ENCODE data around the gene E2F1. TPM values are rescaled to one million over a fixed set of nuclear protein-coding genes. Genes with fewer than 3 reads are reported as not detected.

The E2F1 gene
- total RNA-seq, 4 donors from 2014 or later: 1.3 to 4.2 (median 1.8) TPM

GRCh38 chr20:33669224-33669623 lies 17.0 kb downstream of the E2F1 start:
- 94 to 100% methylated on average over 5 of the region's 5 CpGs for WGBS, 2 donors
- H3K27ac ChIP-seq: peak overlapping the region in 1 of 4 donors; percentile 20

GRCh38 chr20:33668466-33669155 lies 17.6 kb downstream of the E2F1 start:
- TF ChIP-seq EP300 (IDR thresholded peaks at IDR 0.05) (no peak), POLR2A (IDR thresholded peaks at IDR 0.05) (no peak), CTCF (IDR thresholded peaks at IDR 0.05) (no peak)
- Histone ChIP-seq H3K4me3 (no peak overlapping the region), H3K27me3 (no peaks in the 10 kb centered on the region), H3K4me1 (peaks cover 0 to 57% (median 29%) of the 10 kb centered on the region in 4 donors), H3K27ac (peak overlapping the region in 3 of 4 donors; percentile 87 to 93 (median 93)), H3K36me3 (peaks cover 0 to 34% (median 0%) of the 10 kb centered on the region in 3 donors), H3K9me3 (no peaks in the 10 kb centered on the region)
- 88 to 89% methylated on average over 13 of the region's 13 CpGs for WGBS, 2 donors
- no peak for DNase-seq (ENCODE audit: low spot score in 2 of 2)

More at GRCh38 chr20:33669224-33669623, 17.0 kb downstream of the E2F1 start:
- Histone ChIP-seq H3K27me3 (no peaks in the 10 kb centered on the region), H3K36me3 (peaks cover 0 to 34% (median 0%) of the 10 kb centered on the region in 3 donors), H3K4me3 (no peak overlapping the region), H3K4me1 (peaks cover 0 to 55% (median 30%) of the 10 kb centered on the region in 4 donors), H3K9me3 (no peaks in the 10 kb centered on the region)
- DNase-seq (ENCODE audit: low spot score in 2 of 2): no peak
- TF ChIP-seq CTCF (IDR thresholded peaks at IDR 0.05) (no peak), EP300 (IDR thresholded peaks at IDR 0.05) (no peak), POLR2A (IDR thresholded peaks at IDR 0.05) (no peak)

DNA sequence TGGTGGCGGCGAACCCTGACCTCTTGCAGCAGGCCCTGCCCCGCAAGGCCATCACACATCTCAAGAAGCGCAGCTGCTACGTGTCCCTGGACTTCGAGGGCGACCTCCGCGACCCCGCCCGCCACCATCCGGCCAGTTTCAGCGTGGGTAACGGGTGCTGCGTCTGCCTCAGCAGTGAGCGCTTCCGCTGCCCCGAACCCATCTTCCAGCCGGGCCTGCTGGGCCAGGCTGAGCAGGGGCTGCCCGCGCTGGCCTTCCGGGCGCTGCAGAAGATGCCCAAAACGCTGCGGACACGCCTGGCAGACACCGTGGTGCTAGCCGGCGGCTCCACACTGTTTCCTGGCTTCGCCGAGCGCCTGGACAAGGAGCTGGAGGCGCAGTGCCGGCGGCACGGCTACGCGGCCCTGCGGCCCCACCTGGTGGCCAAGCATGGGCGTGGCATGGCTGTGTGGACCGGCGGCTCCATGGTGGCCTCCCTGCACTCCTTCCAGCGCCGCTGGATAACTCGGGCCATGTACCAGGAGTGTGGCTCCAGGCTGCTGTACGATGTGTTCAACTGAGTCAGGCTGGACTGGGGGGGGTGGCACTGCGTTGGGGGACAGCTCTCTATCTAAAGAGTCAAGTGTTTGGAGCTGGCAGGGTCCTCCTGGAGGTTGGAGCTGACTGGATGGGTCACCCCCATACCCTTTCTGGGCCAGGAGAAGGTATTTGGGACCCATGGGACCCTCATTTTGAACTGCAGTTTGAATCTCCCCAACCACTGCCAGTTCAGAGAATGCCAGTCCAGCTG lies 18.3 kb downstream of the E2F1 start:
- peak overlapping the region; percentile 39 to 71 (median 64) for H3K4me3 ChIP-seq
- H3K36me3 ChIP-seq: peaks cover 0 to 34% (median 0%) of the 10 kb centered on the region in 3 donors
- H3K9me3 ChIP-seq: no peaks in the 10 kb centered on the region
- TF ChIP-seq CTCF (IDR thresholded peaks at IDR 0.05): peak; percentile 90 to 97 (median 97)
- peak in 1 of 2 donors; percentile 38 for TF ChIP-seq EP300 (IDR thresholded peaks at IDR 0.05)
- TF ChIP-seq POLR2A (IDR thresholded peaks at IDR 0.05): no peak
- peak overlapping the region; percentile 74 to 93 (median 90) for H3K27ac ChIP-seq
- WGBS, 2 donors: 21 to 27% methylated on average over 19 to 43 of the region's 47 CpGs
- H3K4me1 ChIP-seq: peaks cover 0 to 53% (median 22%) of the 10 kb centered on the region in 4 donors
- peak; percentile 59 to 62 for DNase-seq (ENCODE audit: low spot score in 2 of 2)
- H3K27me3 ChIP-seq: no peaks in the 10 kb centered on the region

GRCh38 chr20:33667245-33667675 lies 18.9 kb downstream of the E2F1 start:
- Histone ChIP-seq H3K27ac (peak overlapping the region; percentile 74 to 93 (median 90)), H3K36me3 (peaks cover 0 to 34% (median 0%) of the 10 kb centered on the region in 3 donors), H3K4me3 (peak overlapping the region; percentile 39 to 71 (median 64)), H3K4me1 (peaks cover 0 to 53% (median 16%) of the 10 kb centered on the region in 4 donors), H3K9me3 (no peaks in the 10 kb centered on the region), H3K27me3 (no peaks in the 10 kb centered on the region)
- no peak for DNase-seq (ENCODE audit: low spot score in 2 of 2)
- no peak for TF ChIP-seq EP300 (IDR thresholded peaks at IDR 0.05)
- no peak for TF ChIP-seq CTCF (IDR thresholded peaks at IDR 0.05)
- no peak for TF ChIP-seq POLR2A (IDR thresholded peaks at IDR 0.05)
- 0 to 22% methylated on average over 5 to 11 of the region's 55 CpGs for WGBS, 2 donors

Measured in tibial nerve (tissue), 4 donors.